ENCODE measurements around the gene RAD21L1.

The RAD21L1 gene

DNA sequence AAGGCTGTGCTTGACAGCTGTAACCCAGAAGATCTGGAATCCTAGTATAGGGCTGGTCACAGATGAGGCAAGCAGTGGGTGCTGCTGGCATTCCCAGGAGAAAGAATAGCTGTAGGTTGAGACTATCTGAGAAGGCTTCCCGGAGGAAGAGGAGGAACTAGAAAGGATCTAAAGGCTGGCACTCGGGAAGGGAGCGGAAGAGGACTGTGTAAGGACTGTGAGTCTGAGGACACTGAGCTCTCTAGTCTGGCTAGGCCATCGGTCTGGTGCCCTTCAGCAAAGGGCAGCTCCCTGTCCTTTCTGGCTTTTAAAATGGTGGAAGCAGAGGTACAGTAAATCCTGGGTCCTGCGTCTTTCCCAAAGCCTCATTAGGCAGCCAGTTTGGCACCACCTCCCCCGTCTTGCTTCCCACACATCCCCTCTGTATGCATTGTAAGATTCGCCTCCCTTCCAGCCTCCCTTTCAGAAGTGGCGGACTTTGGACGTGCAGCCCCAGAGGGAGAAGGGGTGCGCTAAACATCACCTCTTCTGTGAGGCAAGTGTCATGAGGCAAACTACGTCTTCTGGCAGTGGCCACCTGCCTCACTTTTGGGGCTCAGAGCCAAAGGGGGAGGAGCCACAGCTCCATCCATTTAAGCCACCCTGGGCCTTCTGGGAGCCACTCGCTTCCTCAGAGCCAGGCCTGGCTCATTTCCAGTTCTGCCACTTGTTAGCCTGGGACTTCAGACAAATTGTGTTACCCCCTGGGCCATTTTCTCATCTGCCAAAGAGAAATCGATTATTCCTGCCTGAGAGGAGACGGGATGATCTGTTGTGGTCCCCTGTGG is 48.9 kb downstream of the RAD21L1 start:
- peak; percentile 53 for DNase-seq

DNA sequence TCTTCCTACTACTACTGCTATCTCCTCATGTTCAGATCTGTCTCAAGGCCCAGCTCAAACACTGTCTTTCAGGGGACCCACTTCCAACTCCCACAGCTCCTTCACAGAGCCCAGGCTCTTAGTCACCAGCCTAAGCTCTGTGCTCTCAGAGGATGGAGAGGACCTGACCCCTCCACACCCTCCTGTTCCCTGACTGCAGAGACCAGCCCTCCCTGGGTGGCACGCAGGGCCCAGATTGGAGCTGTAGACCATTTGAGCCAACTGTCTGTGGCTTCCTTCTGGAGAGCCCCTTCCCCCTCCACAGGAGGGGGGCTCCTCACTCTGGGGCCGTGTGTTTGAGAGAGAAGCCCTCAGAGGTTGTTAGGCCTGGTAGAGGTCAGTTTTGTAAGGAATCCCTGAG is 50.1 kb downstream of the RAD21L1 start:
- no peak for DNase-seq

DNA sequence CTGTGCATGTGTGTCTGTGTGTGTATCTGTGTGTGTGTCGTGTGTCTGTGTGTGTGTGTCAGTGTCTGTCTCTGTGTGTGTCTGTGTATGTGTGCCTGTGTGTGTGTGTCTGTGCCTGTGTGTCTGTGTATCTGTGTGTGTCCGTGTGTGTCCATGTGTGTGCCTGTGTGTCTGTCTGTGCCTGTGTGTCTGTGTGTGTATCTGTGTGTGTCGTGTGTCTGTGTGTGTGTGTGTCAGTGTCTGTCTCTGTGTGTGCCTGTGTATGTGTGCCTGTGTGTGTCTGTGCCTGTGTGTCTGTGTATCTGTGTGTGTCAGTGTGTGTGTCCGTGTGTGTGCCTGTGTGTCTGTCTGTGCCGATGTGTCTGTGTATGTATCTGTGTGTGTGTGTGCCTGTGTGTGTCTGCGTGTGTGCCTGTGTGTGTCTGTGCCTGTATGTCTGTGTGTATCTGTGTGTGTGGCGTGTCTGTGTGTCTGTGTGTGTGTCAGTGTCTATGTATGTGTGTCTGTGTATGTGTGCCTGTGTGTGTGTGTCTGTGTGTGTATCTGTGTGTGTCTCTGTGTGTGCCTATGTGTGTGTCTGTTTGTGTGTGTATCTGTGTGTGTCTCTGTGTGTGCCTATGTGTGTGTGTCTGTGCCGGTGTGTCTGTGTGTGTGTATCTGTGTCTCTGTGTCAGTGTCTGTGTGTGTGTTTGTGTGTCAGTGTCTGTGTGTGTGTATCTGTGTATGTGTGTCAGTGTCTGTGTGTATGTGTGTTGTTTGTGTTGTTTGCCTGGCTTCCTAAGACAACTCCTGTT is 51.9 kb downstream of the RAD21L1 start:
- no peak for DNase-seq

DNA sequence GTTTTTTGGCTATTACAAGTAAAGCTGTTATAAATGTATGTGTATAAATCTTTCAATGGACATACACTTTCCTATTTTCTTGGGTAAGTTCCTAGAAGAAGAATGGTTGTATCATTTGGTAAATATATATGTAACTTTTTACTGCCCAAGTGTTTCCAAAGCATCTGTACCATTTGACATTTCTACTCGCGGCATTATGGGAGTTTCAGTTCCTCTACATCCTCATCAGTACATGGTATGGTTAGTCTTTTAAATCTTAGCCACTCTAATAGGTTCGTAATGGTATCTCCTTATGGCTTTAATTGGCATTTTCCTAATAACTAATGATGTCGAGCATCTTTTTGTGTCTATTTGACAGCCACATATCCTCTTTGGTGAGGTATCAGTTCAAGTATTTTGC is 53.1 kb downstream of the RAD21L1 start:
- no peak for DNase-seq

GRCh38 chr20:1280195-1281102 is 54.6 kb downstream of the RAD21L1 start:
- no peak for DNase-seq

DNA sequence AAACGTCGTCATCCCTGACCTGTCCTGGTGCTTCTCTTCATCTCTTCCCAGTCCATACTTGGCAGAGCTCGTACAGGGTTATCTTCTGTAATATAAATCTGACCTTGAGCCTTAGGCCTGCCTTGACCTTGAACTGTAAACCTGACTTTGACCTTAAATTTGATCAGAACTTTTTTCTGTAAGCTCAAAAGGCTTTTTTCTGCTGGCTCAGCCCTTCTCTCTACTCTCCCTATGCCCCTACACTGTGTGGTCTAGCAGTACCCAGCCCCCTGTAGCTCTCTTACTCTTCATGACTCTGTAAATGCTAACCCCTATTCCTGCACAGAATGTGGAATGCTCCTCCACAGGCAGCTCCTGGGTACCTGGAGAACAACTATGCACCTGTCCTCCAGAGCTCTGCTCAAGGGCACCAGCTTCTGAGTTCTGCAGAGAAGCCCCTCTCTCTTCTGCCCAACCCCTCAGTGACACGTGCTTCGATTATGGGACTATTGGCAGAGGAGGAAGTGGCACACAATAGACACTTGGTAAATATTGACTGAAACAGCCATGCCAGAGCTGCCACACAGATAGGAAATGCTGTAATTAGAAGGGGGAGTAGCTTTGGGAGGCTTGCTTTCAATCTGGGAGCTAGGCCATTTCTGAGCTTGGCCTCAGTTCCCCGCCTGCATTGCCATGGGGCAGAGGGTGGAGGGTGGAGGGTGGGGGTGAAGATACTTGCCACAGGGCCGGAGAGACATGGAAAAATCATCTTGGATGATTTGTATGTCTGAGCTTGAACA is 55.6 kb downstream of the RAD21L1 start:
- DNase-seq, result no peak

GRCh38 chr20:1282966-1283365 is 57.1 kb downstream of the RAD21L1 start:
- no peak for DNase-seq

GRCh38 chr20:1283522-1284510 is 58.0 kb downstream of the RAD21L1 start:
- no peak for DNase-seq

GRCh38 chr20:1286267-1287024 is 60.6 kb downstream of the RAD21L1 start:
- no peak for DNase-seq

DNA sequence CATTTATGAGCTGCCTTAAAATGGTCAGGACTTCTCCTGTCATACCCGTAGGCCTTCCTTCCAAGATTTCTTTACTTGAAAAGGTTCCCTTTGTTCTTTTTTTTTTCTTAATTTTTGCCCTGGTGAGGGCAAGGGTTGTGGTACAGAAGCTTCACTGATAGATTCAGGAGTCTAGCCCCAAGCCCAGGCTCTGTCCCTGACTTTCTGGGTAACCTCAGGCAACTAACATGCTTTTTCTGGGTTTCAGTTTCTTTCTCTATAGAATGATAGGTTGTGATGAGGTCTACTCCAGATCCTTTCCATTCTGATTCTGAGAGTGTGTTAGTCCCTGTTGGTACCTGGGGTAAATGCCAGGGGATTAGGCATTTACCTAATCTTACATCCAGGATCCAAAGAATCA is 61.5 kb downstream of the RAD21L1 start:
- DNase-seq, result no peak

- no peak for DNase-seq
Observed at GRCh38 chr20:1287787-1288569, 62.1 kb downstream of the RAD21L1 start.

DNA sequence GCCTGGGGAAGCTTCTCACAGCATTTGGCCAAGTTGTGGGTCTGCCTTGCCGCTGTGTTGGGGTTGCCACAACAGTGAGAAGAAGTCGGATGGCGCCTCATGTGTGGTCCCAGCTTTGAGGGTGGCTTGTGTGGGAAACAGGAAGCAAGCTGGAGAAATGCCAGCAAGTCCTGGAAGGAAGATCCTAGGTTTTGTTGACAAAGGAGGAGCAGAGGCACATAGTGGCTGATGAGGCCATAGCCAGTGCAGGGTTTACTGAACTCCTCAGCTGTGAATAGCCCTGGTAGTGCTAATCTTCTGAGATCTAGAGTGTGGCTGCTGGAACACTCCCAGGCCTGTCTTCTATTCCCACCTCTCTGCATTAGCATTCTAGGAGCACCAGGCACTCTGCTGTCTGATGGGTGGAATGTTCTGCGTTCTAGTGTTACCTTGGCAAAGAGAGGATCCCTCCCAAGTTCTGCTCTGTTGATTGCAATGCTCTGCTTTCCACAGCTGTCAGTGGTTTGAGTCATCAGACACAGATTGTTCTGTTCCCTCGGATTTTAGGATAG is 65.4 kb downstream of the RAD21L1 start:
- no peak for DNase-seq

GRCh38 chr20:1292620-1293019 is 66.8 kb downstream of the RAD21L1 start:
- DNase-seq, result no peak

- no peak for DNase-seq
Observed at GRCh38 chr20:1293641-1294379, 68.0 kb downstream of the RAD21L1 start.

- DNase-seq, result no peak
Observed at GRCh38 chr20:1294497-1294896, 68.7 kb downstream of the RAD21L1 start.

DNA sequence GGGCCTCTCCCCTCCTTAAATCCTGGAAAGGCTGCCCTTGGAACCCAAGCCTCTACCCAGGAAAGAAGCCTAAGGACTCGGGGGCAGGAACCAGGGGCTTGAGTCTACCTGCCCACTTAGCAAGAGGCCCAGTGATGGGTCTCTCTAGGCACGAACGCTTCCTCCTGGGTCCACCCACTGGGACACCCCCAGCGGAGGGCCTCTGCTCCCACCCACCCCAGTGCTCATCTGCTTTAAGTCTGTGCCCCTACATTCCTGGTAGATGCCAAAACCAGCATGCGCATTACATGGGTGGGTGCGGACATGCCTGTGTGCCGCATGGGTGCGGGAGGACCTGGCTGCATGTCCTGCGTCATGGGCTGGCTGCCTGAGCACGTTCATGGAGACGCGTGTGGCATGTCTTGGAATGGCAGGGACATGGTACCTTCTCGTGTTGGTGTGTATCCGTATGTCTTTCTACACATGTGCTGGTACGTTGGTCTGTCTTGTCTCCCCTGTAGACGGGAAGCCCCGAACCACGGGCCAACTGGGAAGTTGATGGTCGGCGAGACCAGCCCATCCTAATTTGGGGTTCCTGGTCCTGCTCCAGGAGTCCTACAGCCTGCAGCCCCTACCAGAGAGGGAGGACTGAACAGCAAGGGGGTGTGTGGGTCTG is 69.6 kb downstream of the RAD21L1 start:
- DNase-seq, result no peak

- DNase-seq, result no peak
Observed at GRCh38 chr20:1296117-1296610, 70.3 kb downstream of the RAD21L1 start.

- DNase-seq, result no peak
Observed at GRCh38 chr20:1296922-1297321, 71.1 kb downstream of the RAD21L1 start.

Measured in NCI-H2171 (cell line).